Keratinocyte (primary cell): ENCODE results near the gene MKRN3.

Experiments
- EZH2 ChIP-seq: IDR thresholded peaks from one replicate; pipeline ENCODE4 v1.6.1; 2012; ENCODE audit warnings: inconsistent platforms, mild to moderate bottlenecking, low read length, moderate library complexity
- TF ChIP-seq, protein P1 (sequence below), 3 experiments: IDR thresholded peaks in 1 of 3; conservative IDR thresholded peaks in 1 of 3; optimal IDR thresholded peaks in 1 of 3; 2 replicates in 2 of 3; 3 replicates in 1 of 3; pipeline versions ENCODE3 to v1.5.1; 2011; ENCODE audit warnings: low read length in 3 of 3, mild to moderate bottlenecking in 3 of 3, moderate library complexity in 2 of 3, control low read depth in 1 of 3, inconsistent platforms in 1 of 3; ENCODE audit not compliant: insufficient read depth in 2 of 3; ENCODE audit errors: extremely low read depth in 1 of 3

DNA sequence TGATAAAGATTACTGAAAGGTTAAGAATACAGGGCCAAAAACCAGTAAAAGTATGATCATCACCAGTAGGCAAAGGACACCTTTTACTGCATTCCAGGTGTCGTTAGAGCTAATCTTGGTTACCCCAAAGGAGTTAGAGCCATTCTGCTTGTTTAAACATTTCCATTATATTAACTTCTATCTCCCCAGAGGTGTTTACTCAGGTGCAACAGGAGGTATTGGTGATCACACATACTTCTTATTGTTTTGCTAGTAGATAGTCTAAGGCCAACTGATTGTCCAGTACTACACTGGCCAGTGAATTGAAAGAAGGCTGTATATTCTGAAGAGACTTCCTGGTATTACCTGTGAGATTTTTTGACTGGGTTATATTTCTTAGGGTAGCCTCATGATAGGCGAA is 22.8 kb downstream of the MKRN3 start:
- TF ChIP-seq, protein P1, sequence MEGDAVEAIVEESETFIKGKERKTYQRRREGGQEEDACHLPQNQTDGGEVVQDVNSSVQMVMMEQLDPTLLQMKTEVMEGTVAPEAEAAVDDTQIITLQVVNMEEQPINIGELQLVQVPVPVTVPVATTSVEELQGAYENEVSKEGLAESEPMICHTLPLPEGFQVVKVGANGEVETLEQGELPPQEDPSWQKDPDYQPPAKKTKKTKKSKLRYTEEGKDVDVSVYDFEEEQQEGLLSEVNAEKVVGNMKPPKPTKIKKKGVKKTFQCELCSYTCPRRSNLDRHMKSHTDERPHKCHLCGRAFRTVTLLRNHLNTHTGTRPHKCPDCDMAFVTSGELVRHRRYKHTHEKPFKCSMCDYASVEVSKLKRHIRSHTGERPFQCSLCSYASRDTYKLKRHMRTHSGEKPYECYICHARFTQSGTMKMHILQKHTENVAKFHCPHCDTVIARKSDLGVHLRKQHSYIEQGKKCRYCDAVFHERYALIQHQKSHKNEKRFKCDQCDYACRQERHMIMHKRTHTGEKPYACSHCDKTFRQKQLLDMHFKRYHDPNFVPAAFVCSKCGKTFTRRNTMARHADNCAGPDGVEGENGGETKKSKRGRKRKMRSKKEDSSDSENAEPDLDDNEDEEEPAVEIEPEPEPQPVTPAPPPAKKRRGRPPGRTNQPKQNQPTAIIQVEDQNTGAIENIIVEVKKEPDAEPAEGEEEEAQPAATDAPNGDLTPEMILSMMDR (optimal IDR thresholded peaks at IDR 0.05 in 1 of 3, IDR thresholded peaks at IDR 0.05 in 1 of 3, conservative IDR thresholded peaks at IDR 0.05 in 1 of 3; ENCODE audit: extremely low read depth in 1 of 3, insufficient read depth in 2 of 3, low read length in 3 of 3): no peak
- TF ChIP-seq EZH2: no peak
